Kidney (tissue), 14 donors: ENCODE results near the gene ACADVL. TPM values are rescaled to one million over a fixed set of nuclear protein-coding genes. Genes with fewer than 3 reads are reported as not detected.
"Not testable (repeated sequence)": the region's sequence is repeated elsewhere in the genome, so short reads cannot be mapped to it uniquely, and the experiment has no call there.

Experiments used
- DNase-seq, 5 donors: peaks; one replicate each; pipeline ENCODE4 v3.0.0-alpha.2; 2013 to 2020
- FAIRE-seq: peaks from 2 replicates; lab custom pipeline; 2012; peaks lifted over from hg19 to GRCh38; lab: Jason Lieb, UNC
- H3K27ac ChIP-seq, 2 donors: one replicate each; pipeline ENCODE4 v1.7.0; 2013; ENCODE audit warnings: low read depth in 2 of 2, low read length in 2 of 2, inconsistent platforms in 1 of 2
- H3K27me3 ChIP-seq: one replicate; pipeline ENCODE4 v1.7.1; 2013; ENCODE audit warnings: low read length, inconsistent platforms; ENCODE audit not compliant: control insufficient read depth, insufficient read depth
- H3K36me3 ChIP-seq, 3 donors: one replicate each; pipeline versions ENCODE4 v1.7.0 to v1.7.1; 2013; ENCODE audit warnings: low read length in 3 of 3, control low read depth in 1 of 3, inconsistent platforms in 1 of 3; ENCODE audit not compliant: insufficient read depth in 3 of 3, control insufficient read depth in 2 of 3
- H3K4me1 ChIP-seq, 3 donors: one replicate each; pipeline versions ENCODE4 v1.7.0 to v1.7.1; 2013; ENCODE audit warnings: low read length in 3 of 3, inconsistent platforms in 1 of 3, low read depth in 1 of 3; ENCODE audit not compliant: control insufficient read depth in 2 of 3, insufficient read depth in 2 of 3
- H3K4me3 ChIP-seq, 3 donors: one replicate each; pipeline versions ENCODE4 v1.7.0 to v1.8.1; 2013; ENCODE audit warnings: low read length in 3 of 3, control low read depth in 1 of 3, inconsistent platforms in 1 of 3
- H3K9ac ChIP-seq, 3 donors: one replicate each; pipeline versions ENCODE4 v1.7.0 to v1.7.1; 2013; ENCODE audit warnings: low read length in 3 of 3, control low read depth in 1 of 3, inconsistent platforms in 1 of 3
- H3K9me3 ChIP-seq, 3 donors: one replicate each; pipeline versions ENCODE4 v1.7.0 to v1.7.1; 2013; ENCODE audit warnings: low read length in 3 of 3, control low read depth in 1 of 3, inconsistent platforms in 1 of 3; ENCODE audit not compliant: control insufficient read depth in 2 of 3, insufficient read depth in 1 of 3
- intact Hi-C: fragments of 100-400 bp; cut with DNase I; formaldehyde crosslinking; loops from one replicate; pipeline ENCODE4 v1.11.1; 2022
- polyA plus RNA-seq: library from polyadenylated mRNA; stranded (reverse); fragments of 350-450 nt; fragmentation: Illumina TruSeq; extraction: RNeasy Lipid Tissue Mini Kit (QIAGEN cat#74804); gene quantifications from one replicate; pipeline ENCODE4 v1.2.3, GENCODE V29; 2014; ENCODE audit warnings: low read depth, low replicate concordance; ENCODE audit not compliant: insufficient read depth
- total RNA-seq: library from RNA; stranded (reverse); fragmentation: NEBNext Ultra II Directional; extraction: Animal tissue kit (Norgen Biotek cat#: 25700); gene quantifications from one replicate; pipeline ENCODE4 v1.2.1, GENCODE V29; 2021
- TF ChIP-seq, protein P1 (sequence below): IDR thresholded peaks from 3 replicates; pipeline ENCODE4 v1.5.1; 2012; ENCODE audit warnings: mild to moderate bottlenecking, moderate library complexity, borderline replicate concordance; ENCODE audit not compliant: insufficient read depth; ENCODE audit errors: extremely low read depth
- donor health status: control.
- donor health status: control.
- donor health status: control.
- donor health status: control.
- donor health status: control.
- donor health status: DM: yes; HTN: yes; CAD: no.
- donor health status: Normal renal cell carcinoma (clear cell type).

ACADVL gene
- total and polyA plus RNA-seq, 2 donors from 2014 or later = 689 to 1,202 TPM

DNA sequence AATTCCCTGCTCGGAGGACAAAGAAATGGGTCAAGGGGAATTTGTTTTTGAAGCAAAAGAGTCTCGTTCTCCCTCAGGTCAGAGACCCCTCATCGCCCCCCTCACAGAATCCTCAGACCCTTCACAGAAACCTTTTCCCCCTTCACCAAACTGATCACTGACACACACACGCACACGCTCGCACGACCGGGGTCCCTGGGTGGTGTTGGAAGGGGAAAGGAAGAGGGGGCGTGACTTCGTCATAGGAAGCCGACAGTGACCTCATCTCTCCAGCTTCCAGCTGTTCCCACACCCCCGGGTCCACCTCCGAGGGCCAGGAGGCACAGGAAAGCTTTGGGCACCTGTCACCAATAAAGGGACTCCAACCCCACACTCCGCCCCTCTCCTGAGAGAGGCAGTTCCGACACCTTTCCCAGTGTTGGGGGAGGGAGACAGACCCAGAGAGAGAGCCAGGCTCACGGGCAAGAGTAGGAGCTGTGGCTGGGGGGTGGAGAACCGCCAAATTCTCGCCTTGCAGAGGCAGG is 41.7 kb upstream of the ACADVL start:
- Histone ChIP-seq H3K27ac (no peak overlapping the region), H3K4me1 (peaks cover 7 to 10% (median 10%) of the 10 kb centered on the region in 3 donors), H3K9ac (peak overlapping the region in 1 of 3 donors; percentile 60), H3K4me3 (peak overlapping the region in 2 of 3 donors; percentile 62 to 68), H3K9me3 (no peaks in the 10 kb centered on the region), H3K27me3 (no peaks in the 10 kb centered on the region), H3K36me3 (no peaks in the 10 kb centered on the region)
- no peak for FAIRE-seq
- peak in 4 of 5 donors; percentile 68 to 84 (median 78) for DNase-seq
- TF ChIP-seq, protein P1, sequence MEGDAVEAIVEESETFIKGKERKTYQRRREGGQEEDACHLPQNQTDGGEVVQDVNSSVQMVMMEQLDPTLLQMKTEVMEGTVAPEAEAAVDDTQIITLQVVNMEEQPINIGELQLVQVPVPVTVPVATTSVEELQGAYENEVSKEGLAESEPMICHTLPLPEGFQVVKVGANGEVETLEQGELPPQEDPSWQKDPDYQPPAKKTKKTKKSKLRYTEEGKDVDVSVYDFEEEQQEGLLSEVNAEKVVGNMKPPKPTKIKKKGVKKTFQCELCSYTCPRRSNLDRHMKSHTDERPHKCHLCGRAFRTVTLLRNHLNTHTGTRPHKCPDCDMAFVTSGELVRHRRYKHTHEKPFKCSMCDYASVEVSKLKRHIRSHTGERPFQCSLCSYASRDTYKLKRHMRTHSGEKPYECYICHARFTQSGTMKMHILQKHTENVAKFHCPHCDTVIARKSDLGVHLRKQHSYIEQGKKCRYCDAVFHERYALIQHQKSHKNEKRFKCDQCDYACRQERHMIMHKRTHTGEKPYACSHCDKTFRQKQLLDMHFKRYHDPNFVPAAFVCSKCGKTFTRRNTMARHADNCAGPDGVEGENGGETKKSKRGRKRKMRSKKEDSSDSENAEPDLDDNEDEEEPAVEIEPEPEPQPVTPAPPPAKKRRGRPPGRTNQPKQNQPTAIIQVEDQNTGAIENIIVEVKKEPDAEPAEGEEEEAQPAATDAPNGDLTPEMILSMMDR = no peak
- intact Hi-C loops = no loop called here

DNA sequence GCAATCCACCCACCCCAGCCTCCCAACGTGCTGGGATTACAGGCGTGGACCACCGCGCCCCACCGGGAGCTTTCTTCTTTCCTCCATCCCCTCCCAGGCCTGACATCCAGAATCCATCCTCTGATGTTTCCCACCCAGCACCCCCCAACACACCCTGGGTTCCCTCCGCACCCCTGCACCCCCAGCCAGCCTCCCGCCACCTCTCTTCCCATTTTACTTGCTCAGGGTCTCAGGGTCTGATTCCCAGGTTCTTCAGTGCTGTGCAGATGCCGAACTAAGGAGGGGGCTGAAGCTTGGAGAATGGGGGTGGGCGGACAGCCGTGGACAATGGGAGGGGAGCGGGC is 40.8 kb upstream of the ACADVL start:
- TF ChIP-seq, protein P1 = no peak
- no peaks in the 10 kb centered on the region for H3K9me3 ChIP-seq
- H3K4me3 ChIP-seq = no peak overlapping the region
- H3K9ac ChIP-seq = no peak overlapping the region
- peaks cover 7 to 12% (median 12%) of the 10 kb centered on the region in 3 donors for H3K4me1 ChIP-seq
- intact Hi-C loops = no loop called here
- no peak overlapping the region for H3K27ac ChIP-seq
- no peak for FAIRE-seq
- H3K27me3 ChIP-seq = no peaks in the 10 kb centered on the region
- no peaks in the 10 kb centered on the region for H3K36me3 ChIP-seq
- peak in 1 of 5 donors; percentile 63 for DNase-seq

DNA sequence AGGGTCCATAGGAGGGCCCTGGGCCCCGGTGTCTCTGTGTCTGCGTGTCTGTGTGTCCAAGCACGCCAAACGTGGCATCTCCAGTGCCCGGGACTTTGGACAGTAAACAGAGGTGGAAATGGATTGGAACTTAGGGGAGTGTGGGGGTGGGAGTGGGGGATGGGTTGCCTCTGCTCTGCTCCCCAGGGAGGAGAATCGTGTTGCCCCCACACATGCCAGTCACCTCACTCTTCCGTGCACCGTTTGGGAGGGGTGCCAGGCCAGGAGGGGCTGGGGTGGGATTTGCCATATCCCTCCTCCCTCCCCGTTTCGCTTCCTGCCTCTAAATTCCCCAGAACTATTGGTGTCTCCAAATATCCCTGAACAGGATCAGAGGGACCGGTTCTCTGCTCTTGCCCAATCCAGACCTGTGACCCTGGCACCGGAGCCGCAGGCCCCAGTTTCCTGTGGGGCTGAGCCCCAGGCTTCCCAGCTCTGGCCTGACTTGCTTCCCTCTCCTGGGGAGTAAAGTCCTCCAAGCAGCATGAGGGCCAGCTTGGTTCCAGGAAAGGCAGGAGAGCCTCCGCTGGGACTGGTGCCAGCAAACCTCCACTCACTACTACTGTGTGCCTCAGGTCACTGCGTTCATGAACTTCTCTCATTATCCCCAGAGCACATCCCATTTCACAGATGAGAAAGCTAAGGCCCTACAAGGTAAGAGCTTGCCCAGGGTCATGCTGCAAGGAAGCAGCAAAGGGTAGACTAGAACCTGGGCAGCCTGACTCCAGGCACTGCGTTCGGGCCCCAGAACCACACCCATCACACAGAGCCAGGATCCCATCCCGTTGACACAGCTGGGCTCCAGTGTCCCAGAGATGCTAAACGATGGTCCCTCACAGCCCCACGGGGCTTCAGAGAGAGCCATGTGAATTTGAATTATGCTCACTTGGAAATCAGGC is 40.2 kb upstream of the ACADVL start, which contains the start of gene ASGR1:
Gene ASGR1 (minus strand): TSS at position 54 of the 938 bp plus-strand sequence. CDS start 807 bp downstream, outside the sequence.
- Histone ChIP-seq H3K4me3 (no peak within 1 kb of the TSS), H3K36me3 (no peaks in the 10 kb centered on the region), H3K27ac (no peak within 1 kb of the TSS), H3K9me3 (no peaks in the 10 kb centered on the region), H3K4me1 (peaks cover 7 to 13% (median 10%) of the 10 kb centered on the region in 3 donors), H3K9ac (no peak within 1 kb of the TSS), H3K27me3 (no peaks in the 10 kb centered on the region)
- DNase-seq (peak in 1 of 5 donors; percentile 42), FAIRE-seq (no peak)
- TF ChIP-seq, protein P1 = no peak
- intact Hi-C loops = no loop called here

DNA sequence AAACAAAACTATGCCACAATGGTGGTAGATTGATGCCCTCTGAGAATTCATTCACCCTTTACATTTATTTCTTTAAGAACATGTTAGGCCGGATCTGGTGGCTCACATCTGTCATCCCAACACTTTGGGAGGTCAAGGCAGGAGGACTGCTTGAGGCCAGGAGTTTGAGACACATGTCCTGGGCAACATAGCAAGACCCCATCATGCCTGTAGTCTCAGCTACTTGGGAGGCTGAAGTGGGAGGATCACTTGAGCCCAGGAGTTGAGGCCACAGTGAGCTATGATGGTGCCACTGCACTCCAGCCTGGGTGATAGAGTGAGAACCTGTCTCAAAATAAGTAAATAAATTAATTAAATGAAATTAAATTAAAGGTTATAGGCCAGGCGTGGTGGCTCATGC is 37.6 kb upstream of the ACADVL start:
- not testable (repeated sequence) for FAIRE-seq, H3K27ac ChIP-seq, DNase-seq

More for the DNA sequence above, 37.6 kb upstream of the ACADVL start:
- H3K4me3 ChIP-seq, H3K9ac ChIP-seq, intact Hi-C loops, H3K36me3 ChIP-seq, H3K27me3 ChIP-seq, H3K9me3 ChIP-seq: not testable (repeated sequence)
- peaks cover 0 to 12% (median 8%) of the 10 kb centered on the region in 3 donors for H3K4me1 ChIP-seq
